Mucosa of descending colon (tissue), 3 donors: Measurements from ENCODE around the gene SUSD5. TPM values are rescaled to one million over a fixed set of nuclear protein-coding genes. Genes with fewer than 3 reads are reported as not detected.
A peak's percentile ranks its signal among the peaks of the same experiment; 100 is the strongest.

Experiments
- ATAC-seq: fragments of 200-7000 bp; cut with Tn5 transposase; one replicate; pipeline ENCODE4 v1.9.1; 2020; ENCODE audit warnings: mild to moderate bottlenecking, moderate library complexity
- DNase-seq, 3 donors: peaks; one replicate each; pipeline ENCODE4 v3.0.0-alpha.2; 2020
- H3K36me3 ChIP-seq: fragments of 200-600 bp; one replicate; pipeline ENCODE4 v1.8.0; 2021; ENCODE audit warnings: low read depth, mild to moderate bottlenecking
- H3K4me1 ChIP-seq: fragments of 200-600 bp; one replicate; pipeline ENCODE4 v1.8.0; 2021; ENCODE audit warnings: low read depth, mild to moderate bottlenecking
- H3K4me3 ChIP-seq: fragments of 200-600 bp; one replicate; pipeline ENCODE4 v1.8.0; 2021; ENCODE audit warnings: mild to moderate bottlenecking
- H3K9me3 ChIP-seq: fragments of 200-600 bp; one replicate; pipeline ENCODE4 v1.8.0; 2021; ENCODE audit warnings: mild to moderate bottlenecking
- CTCF ChIP-seq: fragments of 200-600 bp; IDR thresholded peaks from one replicate; pipeline ENCODE4 v1.8.0; 2022; ENCODE audit warnings: antibody characterized with exemption, mild to moderate bottlenecking
- intact Hi-C, 2 donors: fragments of 100-400 bp; cut with DNase I in 1 of 2; cut with micrococcal nuclease in 1 of 2; formaldehyde crosslinking; loops; one replicate each; pipeline versions ENCODE4 v1.11.0 to v1.11.1; 2022; cut with DNase I, micrococcal nuclease
- long read RNA-seq, 2 donors: library from polyadenylated mRNA; unstranded; transcript quantifications; one replicate each; pipeline ENCODE4 v2.0.0, GENCODE V29; 2019 to 2021
- total RNA-seq, 3 donors: library from RNA; stranded (reverse); fragmentation: NEBNext Ultra II Directional in 2 of 3; extraction: Animal tissue kit (Norgen Biotek cat#: 25700) in 2 of 3; gene quantifications; one replicate each; pipeline versions ENCODE4 v1.2.1 to v1.2.4, GENCODE V29; 2021 to 2023
- donor health status: DM: no; HTN: no; CAD: no; lungs with moderate emphysema.
- donor health status: DM: no; HTN: no; CAD: no.
- donor health status: DM: no; HTN: yes; CAD: no.

Gene SUSD5
- 1 to 10 TPM in 1 of 3 donors, under 1 TPM in 2; 0.20 to 1.8 (median 0.60) TPM for total RNA-seq
- long read RNA-seq, donor 1, full-length matches to known transcripts: 3 of 3 reads
- long read RNA-seq, donor 1, partial matches to known transcripts: 0 of 3 reads
- long read RNA-seq, donor 1, other reads (novel, unspliced or antisense): 0 of 3 reads
- long read RNA-seq, donor 2, full-length matches to known transcripts: 1 of 1 reads
- long read RNA-seq, donor 2, partial matches to known transcripts: 0 of 1 reads
- long read RNA-seq, donor 2, other reads (novel, unspliced or antisense): 0 of 1 reads

- intact Hi-C loops: no loop called here
- DNase-seq: no peak
- peak; percentile 31 for ATAC-seq
Observed at GRCh38 chr3:33218446-33219174, at the start of gene SUSD5. TSS of gene SUSD5 (minus strand) at chr3:33218810. CDS start at chr3:33218797, 13 bp downstream.

GRCh38 chr3:33260104-33260503 is 41.5 kb upstream of the SUSD5 start:
- intact Hi-C loops: no loop called here
- Histone ChIP-seq H3K36me3 (no peaks in the 10 kb centered on the region), H3K9me3 (no peaks in the 10 kb centered on the region), H3K4me3 (no peak overlapping the region), H3K4me1 (no peaks in the 10 kb centered on the region)
- DNase-seq (no peak), ATAC-seq (no peak)
- TF ChIP-seq CTCF: no peak

More at GRCh38 chr3:33218446-33219174, at the start of gene SUSD5:
- no peak within 1 kb of the TSS for H3K4me3 ChIP-seq
- no peaks in the 10 kb centered on the region for H3K36me3 ChIP-seq
- no peak for TF ChIP-seq CTCF
- H3K9me3 ChIP-seq: no peaks in the 10 kb centered on the region
- peaks cover 8% of the 10 kb centered on the region for H3K4me1 ChIP-seq

- DNase-seq: no peak
- Histone ChIP-seq H3K36me3 (no peaks in the 10 kb centered on the region), H3K4me1 (no peaks in the 10 kb centered on the region), H3K4me3 (no peak overlapping the region), H3K9me3 (no peaks in the 10 kb centered on the region)
- no peak for TF ChIP-seq CTCF
- intact Hi-C loops: no loop called here
- ATAC-seq: no peak
Observed at GRCh38 chr3:33256249-33256648, 37.6 kb upstream of the SUSD5 start.

GRCh38 chr3:33250712-33251111 is 32.1 kb upstream of the SUSD5 start:
- intact Hi-C loops: no loop called here
- ATAC-seq: no peak
- TF ChIP-seq CTCF: no peak

GRCh38 chr3:33246786-33247185 is 28.2 kb upstream of the SUSD5 start:
- Histone ChIP-seq H3K9me3 (no peaks in the 10 kb centered on the region), H3K36me3 (no peaks in the 10 kb centered on the region), H3K4me3 (no peak overlapping the region), H3K4me1 (no peaks in the 10 kb centered on the region)
- DNase-seq (no peak), ATAC-seq (no peak)
- intact Hi-C loops: no loop called here
- no peak for TF ChIP-seq CTCF

More at GRCh38 chr3:33250712-33251111, 32.1 kb upstream of the SUSD5 start:
- Histone ChIP-seq H3K4me3 (no peak overlapping the region), H3K36me3 (no peaks in the 10 kb centered on the region), H3K9me3 (no peaks in the 10 kb centered on the region), H3K4me1 (no peaks in the 10 kb centered on the region)
- no peak for DNase-seq
